K562 (cell line): ENCODE measurements around the gene BCL10. TPM values are rescaled to one million over a fixed set of nuclear protein-coding genes. Genes with fewer than 3 reads are reported as not detected.
A peak's percentile ranks its signal among the peaks of the same experiment; 100 is the strongest.

Experiments used
- ATF3 ChIP-seq, 2 experiments: fragments of 450-650 bp in 1 of 2; sonication (generic) in 1 of 2; formaldehyde crosslinking in 1 of 2; IDR thresholded peaks in 1 of 2; conservative IDR thresholded peaks in 1 of 2; 2 replicates each; pipeline versions ENCODE4 v1.6.1 to v1.8.1; 2016 to 2023; ENCODE audit warnings: mild to moderate bottlenecking in 2 of 2, moderate library complexity in 2 of 2, inconsistent platforms in 1 of 2, missing genetic modification reagents in 1 of 2
- GMEB1 ChIP-seq: fragments of 250-450 bp; sonication (Bioruptor Pico); IDR thresholded peaks from 2 replicates; pipeline ENCODE4 v1.4.0; 2020; ENCODE audit warnings: mild to moderate bottlenecking
- HDAC8 ChIP-seq: fragments of 450-650 bp; IDR thresholded peaks from 2 replicates; pipeline ENCODE4 v1.6.1; 2016; ENCODE audit warnings: mild to moderate bottlenecking, missing genetic modification characterization, moderate library complexity, missing compliant biosample characterization
- POLR2G ChIP-seq: fragments of 200-400 bp; formaldehyde crosslinking; IDR thresholded peaks from 2 replicates; pipeline ENCODE4 v1.6.1; 2017; ENCODE audit warnings: low read depth, mild to moderate bottlenecking, antibody characterized with exemption, low read length, moderate library complexity
- POLR2H ChIP-seq: IDR thresholded peaks from 2 replicates; pipeline ENCODE4 v1.6.1; 2016; ENCODE audit warnings: missing genetic modification characterization, low read depth, mild to moderate bottlenecking, control low read depth, missing compliant biosample characterization, moderate library complexity
- RBBP5 ChIP-seq: fragments of 200-600 bp; sonication (generic); IDR thresholded peaks from 2 replicates; pipeline ENCODE4 v1.6.1; 2012; ENCODE audit warnings: borderline replicate concordance, mild to moderate bottlenecking, low read length, control low read depth, inconsistent platforms; ENCODE audit not compliant: insufficient read depth, poor library complexity, severe bottlenecking
- REST ChIP-seq, 2 experiments: fragments of 450-650 bp; formaldehyde crosslinking in 1 of 2; IDR thresholded peaks; 2 replicates each; pipeline versions ENCODE4 v1.4.0 to v1.6.1; 2014 to 2020; ENCODE audit warnings: mild to moderate bottlenecking in 2 of 2, borderline replicate concordance in 1 of 2, low read depth in 1 of 2
- THRB ChIP-seq: fragments of 450-650 bp; formaldehyde crosslinking; conservative IDR thresholded peaks from 2 replicates; pipeline ENCODE4 v1.4.0; 2022; ENCODE audit warnings: mild to moderate bottlenecking, missing genetic modification characterization
- TRIM28 ChIP-seq: fragments of 450-650 bp; IDR thresholded peaks from 2 replicates; pipeline ENCODE4 v1.6.1; 2017
- ZC3H11A ChIP-seq: IDR thresholded peaks from 2 replicates; pipeline ENCODE4 v1.6.1; 2012; ENCODE audit warnings: low read depth, low read length, improper control_type of control experiment
- ZFPM2 ChIP-seq: fragments of 250-450 bp; sonication (Bioruptor Pico); IDR thresholded peaks from 2 replicates; pipeline ENCODE4 v1.5.1; 2022; ENCODE audit warnings: mild to moderate bottlenecking
- ZNF140 ChIP-seq: fragments of 250-450 bp; sonication (Bioruptor Pico); IDR thresholded peaks from 2 replicates; pipeline ENCODE4 v1.8.0; 2021; ENCODE audit warnings: moderate library complexity, mild to moderate bottlenecking, inconsistent platforms
- ZNF311 ChIP-seq: fragments of 250-450 bp; sonication (Bioruptor Pico); IDR thresholded peaks from 2 replicates; pipeline ENCODE4 v1.4.0; 2020; ENCODE audit warnings: mild to moderate bottlenecking, moderate library complexity
- ZNF431 ChIP-seq: sonication (generic); formaldehyde crosslinking; IDR thresholded peaks from 2 replicates; pipeline ENCODE4 v1.8.0; 2022; ENCODE audit warnings: mild to moderate bottlenecking, missing genetic modification reagents
- ZNF511 ChIP-seq: sonication (generic); formaldehyde crosslinking; IDR thresholded peaks from 2 replicates; pipeline ENCODE4 v1.8.0; 2022; ENCODE audit warnings: mild to moderate bottlenecking, missing genetic modification reagents
- polyA plus RNA-seq, 8 experiments: library from polyadenylated mRNA; depleted of rRNA in 4 of 8; stranded (reverse) in 5 of 8; unstranded in 3 of 8; fragments of >200 nt; fragmentation: Nextera tagmentation in 2 of 8; fragmentation: Illumina TruSeq in 1 of 8; extraction: Ambion mirVana in 2 of 8; extraction: Trizol in 1 of 8; gene quantifications; 2 replicates each; pipeline versions ENCODE4 v1.2.1 to v1.2.3, GENCODE V29; 2011 to 2014; ENCODE audit warnings: inconsistent platforms in 1 of 8, missing spikeins in 1 of 8
- total RNA-seq, 7 experiments: library from RNA; depleted of rRNA in 6 of 7; stranded (reverse); fragments of >200 nt in 6 of 7; fragmentation: Illumina TruSeq in 2 of 7; extraction: Trizol in 2 of 7; gene quantifications; 2 replicates each; pipeline versions ENCODE4 v1.2.1 to v1.2.3, GENCODE V29; 2011 to 2021; ENCODE audit warnings: low replicate concordance in 1 of 7

Gene BCL10
- total and polyA plus RNA-seq, 9 of the 15 experiments (the other 6 are each of a cell fraction or from before 2014, with no cell fraction given): 8.0 to 19.4 (median 12.3) TPM

- TF ChIP-seq REST (IDR thresholded peaks at IDR 0.05; ENCODE audit: borderline replicate concordance): peak; percentile 48
- no peak for TF ChIP-seq REST (CRISPR knock-in tag; IDR thresholded peaks at IDR 0.05; ENCODE audit: low read depth)
- TF ChIP-seq HDAC8 (tag): no peak
- no peak for TF ChIP-seq ZNF311 (CRISPR knock-in tag)
- TF ChIP-seq TRIM28: no peak
- 0 out of 2 replicates have a peak, but pooled peaks have one; percentile 40 for TF ChIP-seq POLR2H
- TF ChIP-seq ATF3 (IDR thresholded peaks at IDR 0.05): peak; percentile 60
- no peak for TF ChIP-seq ATF3 (CRISPR knock-in tag; conservative IDR thresholded peaks at IDR 0.05)
- TF ChIP-seq ZNF431 (CRISPR knock-in tag): no peak
- no peak for TF ChIP-seq POLR2G
- no peak for TF ChIP-seq RBBP5
- no peak for TF ChIP-seq ZNF511 (CRISPR knock-in tag)
- TF ChIP-seq GMEB1 (CRISPR knock-in tag): no peak
- no peak for TF ChIP-seq ZNF140
- no peak for TF ChIP-seq THRB (CRISPR knock-in tag)
- no peak for TF ChIP-seq ZFPM2 (CRISPR knock-in tag)
- TF ChIP-seq ZC3H11A: no peak
Observed at GRCh38 chr1:85274969-85275453, 1.4 kb downstream of the BCL10 start (continued).
